ENCODE results near the gene IRX2.

The IRX2 gene

GRCh38 chr5:2751592-2752021, at the start of gene IRX2:
Gene IRX2, minus strand, starts transcription at chr5:2751677. Its CDS starts 264 bp downstream, at chr5:2751413.
- in situ Hi-C loops (cut with MboI; ENCODE audit: low sequenced_read_pairs) = no loop called here

- in situ Hi-C loops (cut with MboI; ENCODE audit: low sequenced_read_pairs) = no loop called here
These were observed 48.6 kb upstream of the IRX2 start for GRCh38 chr5:2800035-2800434.

- in situ Hi-C loops (cut with MboI; ENCODE audit: low sequenced_read_pairs) = no loop called here
These were observed 46.5 kb upstream of the IRX2 start for GRCh38 chr5:2797981-2798380.

GRCh38 chr5:2797160-2797559, 45.7 kb upstream of the IRX2 start:
- in situ Hi-C loops (cut with MboI; ENCODE audit: low sequenced_read_pairs) = no loop called here

- in situ Hi-C loops (cut with MboI; ENCODE audit: low sequenced_read_pairs) = no loop called here
These were observed 31.7 kb upstream of the IRX2 start for GRCh38 chr5:2783223-2783622.

GRCh38 chr5:2782658-2783057, 31.2 kb upstream of the IRX2 start:
- in situ Hi-C loops (cut with MboI; ENCODE audit: low sequenced_read_pairs) = no loop called here

- in situ Hi-C loops (cut with MboI; ENCODE audit: low sequenced_read_pairs) = no loop called here
These were observed 29.1 kb upstream of the IRX2 start for GRCh38 chr5:2780421-2781171.

- in situ Hi-C loops (cut with MboI; ENCODE audit: low sequenced_read_pairs) = no loop called here
These were observed 28.0 kb upstream of the IRX2 start for GRCh38 chr5:2779459-2779858.

GRCh38 chr5:2776337-2777302, 25.1 kb upstream of the IRX2 start:
- in situ Hi-C loops (cut with MboI; ENCODE audit: low sequenced_read_pairs) = no loop called here

GRCh38 chr5:2773327-2773726, 21.9 kb upstream of the IRX2 start:
- in situ Hi-C loops (cut with MboI; ENCODE audit: low sequenced_read_pairs) = no loop called here

GRCh38 chr5:2767089-2767488, 15.6 kb upstream of the IRX2 start:
- in situ Hi-C loops (cut with MboI; ENCODE audit: low sequenced_read_pairs) = no loop called here

GRCh38 chr5:2764581-2764980, 13.1 kb upstream of the IRX2 start:
- in situ Hi-C loops (cut with MboI; ENCODE audit: low sequenced_read_pairs) = no loop called here

GRCh38 chr5:2763533-2763794, 12.0 kb upstream of the IRX2 start:
- in situ Hi-C loops (cut with MboI; ENCODE audit: low sequenced_read_pairs) = no loop called here

GRCh38 chr5:2762744-2763532, 11.5 kb upstream of the IRX2 start:
- in situ Hi-C loops (cut with MboI; ENCODE audit: low sequenced_read_pairs) = no loop called here

GRCh38 chr5:2761921-2762488, 10.5 kb upstream of the IRX2 start:
- in situ Hi-C loops (cut with MboI; ENCODE audit: low sequenced_read_pairs) = no loop called here

- in situ Hi-C loops (cut with MboI; ENCODE audit: low sequenced_read_pairs) = no loop called here
These were observed 8.4 kb upstream of the IRX2 start for GRCh38 chr5:2759696-2760461.

- in situ Hi-C loops (cut with MboI; ENCODE audit: low sequenced_read_pairs) = no loop called here
These were observed 7.6 kb upstream of the IRX2 start for GRCh38 chr5:2759091-2759490.

- in situ Hi-C loops (cut with MboI; ENCODE audit: low sequenced_read_pairs) = no loop called here
These were observed 7.2 kb upstream of the IRX2 start for GRCh38 chr5:2758632-2759031.

- in situ Hi-C loops (cut with MboI; ENCODE audit: low sequenced_read_pairs) = no loop called here
These were observed 6.3 kb upstream of the IRX2 start for GRCh38 chr5:2757563-2758351.

Measured in HL-60/S4 treated with retinoic acid at 250 ng/mL for 4 days and 3 days (cell line).